Ascending aorta (tissue), 2 donors: ENCODE data around the gene CEP68. TPM values are rescaled to one million over a fixed set of nuclear protein-coding genes. Genes with fewer than 3 reads are reported as not detected.
A peak's percentile ranks its signal among the peaks of the same experiment; 100 is the strongest.
"Not testable (repeated sequence)": the region's sequence is repeated elsewhere in the genome, so short reads cannot be mapped to it uniquely, and the experiment has no call there.

Experiments
- DNase-seq, 2 donors: peaks; one replicate each; pipeline ENCODE4 v3.0.0-alpha.2; 2019; ENCODE audit warnings: low spot score in 2 of 2
- H3K27ac ChIP-seq, 2 donors: fragments of 200-600 bp; sonication (generic); one replicate each; pipeline ENCODE4 v1.5.1; 2016 to 2017; ENCODE audit warnings: mild to moderate bottlenecking in 1 of 2
- H3K27me3 ChIP-seq: fragments of 200-600 bp; sonication (generic); one replicate; pipeline ENCODE4 v1.5.1; 2017
- H3K36me3 ChIP-seq, 2 donors: fragments of 200-600 bp; sonication (generic); one replicate each; pipeline ENCODE4 v1.5.1; 2016
- H3K4me1 ChIP-seq, 2 donors: fragments of 200-600 bp; sonication (generic); one replicate each; pipeline ENCODE4 v1.5.1; 2016 to 2017; ENCODE audit warnings: mild to moderate bottlenecking in 1 of 2
- H3K4me3 ChIP-seq, 2 donors: fragments of 200-600 bp; sonication (generic); one replicate each; pipeline ENCODE4 v1.5.1; 2016 to 2017; ENCODE audit warnings: mild to moderate bottlenecking in 1 of 2
- H3K9me3 ChIP-seq, 2 donors: fragments of 200-600 bp; sonication (generic); one replicate each; pipeline ENCODE4 v1.5.1; 2016
- intact Hi-C: fragments of 100-400 bp; cut with DNase I; formaldehyde crosslinking; loops from one replicate; pipeline ENCODE4 v1.15.1; 2023
- total RNA-seq: library from RNA; depleted of rRNA; stranded (reverse); fragments of >200 nt; gene quantifications from one replicate; pipeline ENCODE4 v1.1.0, GENCODE V29; 2016
- TF ChIP-seq, protein P1 (sequence below), 3 experiments: fragments of 200-600 bp in 2 of 3; fragments of 450-650 bp in 1 of 3; sonication (generic) in 2 of 3; IDR thresholded peaks; one replicate each; pipeline ENCODE4 v1.5.1; 2016 to 2019; ENCODE audit warnings: antibody characterized with exemption in 3 of 3, mild to moderate bottlenecking in 1 of 3, moderate library complexity in 1 of 3

The CEP68 gene
- total RNA-seq, 1 donor from 2014 or later, result 30.8 TPM

DNA sequence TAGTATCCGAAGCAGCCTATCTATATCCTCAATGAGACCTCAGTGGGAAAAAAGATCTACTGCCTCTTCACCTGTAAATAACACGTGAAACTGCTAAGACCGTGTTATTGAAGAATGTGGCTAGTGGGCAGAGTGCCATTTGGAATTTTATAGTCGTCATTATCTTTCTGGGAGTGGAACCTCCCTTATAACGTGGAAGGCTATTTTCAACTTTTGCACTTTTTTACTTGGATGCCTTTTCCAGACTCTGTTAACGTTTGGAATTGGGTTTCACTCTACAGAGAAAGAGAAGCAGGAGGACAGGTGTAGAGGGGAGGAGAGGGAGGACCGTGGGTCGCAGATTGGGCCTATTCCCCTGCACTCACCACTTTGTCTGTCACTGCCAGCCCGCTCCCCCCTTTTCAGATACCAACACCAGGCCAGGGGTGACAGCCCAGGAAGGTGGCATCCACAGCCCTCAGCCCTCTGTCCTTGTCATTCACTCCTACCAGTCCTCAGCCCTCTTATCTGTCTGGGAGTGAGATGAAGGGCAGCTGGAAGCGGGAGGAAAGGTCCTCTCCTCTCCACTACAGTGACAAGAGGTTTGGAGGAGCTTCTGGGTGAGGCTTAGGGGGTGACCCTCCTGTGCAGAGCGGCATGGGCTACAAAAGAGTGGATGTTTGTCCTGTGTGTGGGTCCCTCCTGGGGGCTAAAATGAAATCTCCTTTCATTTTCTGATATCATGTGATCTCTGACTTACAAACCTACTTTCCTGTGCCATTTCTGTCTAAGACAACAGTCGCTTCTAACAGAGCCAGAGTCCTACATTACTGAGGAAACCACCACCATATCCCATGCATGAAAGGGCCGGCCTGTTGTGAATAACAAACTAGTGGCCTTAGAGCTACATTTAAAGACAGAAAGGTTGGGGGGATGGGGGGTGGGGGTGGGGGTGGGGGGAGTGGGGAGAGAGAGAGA, 23.9 kb upstream of the CEP68 start:
- no peak for DNase-seq
- Histone ChIP-seq H3K9me3 (no peaks in the 10 kb centered on the region), H3K27me3 (no peaks in the 10 kb centered on the region), H3K4me1 (peaks cover 0 to 7% of the 10 kb centered on the region in 2 donors), H3K27ac (no peak overlapping the region), H3K36me3 (no peaks in the 10 kb centered on the region), H3K4me3 (no peak overlapping the region)
- intact Hi-C loops, result no loop called here
- TF ChIP-seq, protein P1, sequence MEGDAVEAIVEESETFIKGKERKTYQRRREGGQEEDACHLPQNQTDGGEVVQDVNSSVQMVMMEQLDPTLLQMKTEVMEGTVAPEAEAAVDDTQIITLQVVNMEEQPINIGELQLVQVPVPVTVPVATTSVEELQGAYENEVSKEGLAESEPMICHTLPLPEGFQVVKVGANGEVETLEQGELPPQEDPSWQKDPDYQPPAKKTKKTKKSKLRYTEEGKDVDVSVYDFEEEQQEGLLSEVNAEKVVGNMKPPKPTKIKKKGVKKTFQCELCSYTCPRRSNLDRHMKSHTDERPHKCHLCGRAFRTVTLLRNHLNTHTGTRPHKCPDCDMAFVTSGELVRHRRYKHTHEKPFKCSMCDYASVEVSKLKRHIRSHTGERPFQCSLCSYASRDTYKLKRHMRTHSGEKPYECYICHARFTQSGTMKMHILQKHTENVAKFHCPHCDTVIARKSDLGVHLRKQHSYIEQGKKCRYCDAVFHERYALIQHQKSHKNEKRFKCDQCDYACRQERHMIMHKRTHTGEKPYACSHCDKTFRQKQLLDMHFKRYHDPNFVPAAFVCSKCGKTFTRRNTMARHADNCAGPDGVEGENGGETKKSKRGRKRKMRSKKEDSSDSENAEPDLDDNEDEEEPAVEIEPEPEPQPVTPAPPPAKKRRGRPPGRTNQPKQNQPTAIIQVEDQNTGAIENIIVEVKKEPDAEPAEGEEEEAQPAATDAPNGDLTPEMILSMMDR (IDR thresholded peaks at IDR 0.05), result no peak

DNA sequence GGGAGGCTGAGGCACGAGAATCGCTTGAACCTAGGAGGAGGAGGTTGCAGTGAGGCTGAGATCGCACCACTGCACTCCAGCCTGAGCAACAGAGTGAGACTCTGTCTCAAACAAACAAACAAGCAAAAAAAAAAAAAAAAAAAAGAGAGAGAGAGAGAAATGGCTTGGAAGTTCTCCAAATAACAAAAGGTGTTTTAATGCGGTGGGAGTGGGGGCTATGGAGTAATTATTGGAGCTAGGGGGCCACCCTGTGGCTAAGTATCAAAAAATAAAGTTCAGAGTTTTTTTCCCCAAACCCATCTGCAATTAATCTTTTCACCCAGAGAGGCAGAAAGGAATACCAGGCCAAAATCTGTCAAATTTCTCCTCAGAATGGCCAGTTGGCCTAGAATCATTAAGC, 23.0 kb upstream of the CEP68 start:
- H3K9me3 ChIP-seq, result no peaks in the 10 kb centered on the region
- TF ChIP-seq, protein P1 (IDR thresholded peaks at IDR 0.05), result peak in 1 of 3 experiments; percentile 4
- H3K27ac ChIP-seq, result no peak overlapping the region
- intact Hi-C loops, result no loop called here
- H3K4me1 ChIP-seq, result peaks cover 0 to 7% of the 10 kb centered on the region in 2 donors
- no peaks in the 10 kb centered on the region for H3K36me3 ChIP-seq
- H3K4me3 ChIP-seq, result no peak overlapping the region
- DNase-seq, result no peak
- H3K27me3 ChIP-seq, result no peaks in the 10 kb centered on the region

DNA sequence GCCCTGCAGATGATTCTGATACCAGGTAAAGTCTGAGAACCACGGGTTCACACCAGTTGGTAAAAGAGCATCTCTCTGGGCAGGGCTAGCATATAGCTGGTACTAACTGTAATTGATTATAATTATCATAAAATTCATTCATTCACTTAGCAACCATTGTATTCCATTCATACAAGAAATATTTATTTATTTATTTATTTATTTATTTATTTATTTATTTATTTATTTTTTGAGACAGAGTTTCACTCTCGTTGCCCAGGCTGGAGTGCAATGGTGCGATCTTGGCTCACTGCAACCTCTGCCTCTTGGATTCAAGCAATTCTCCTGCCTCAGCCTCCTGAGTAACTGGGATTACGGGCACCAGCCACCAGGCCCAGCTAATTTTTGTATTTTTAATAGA, 22.5 kb upstream of the CEP68 start:
- DNase-seq, H3K27ac ChIP-seq, intact Hi-C loops, H3K4me3 ChIP-seq, H3K4me1 ChIP-seq, H3K36me3 ChIP-seq, H3K27me3 ChIP-seq, H3K9me3 ChIP-seq: not testable (repeated sequence)

DNA sequence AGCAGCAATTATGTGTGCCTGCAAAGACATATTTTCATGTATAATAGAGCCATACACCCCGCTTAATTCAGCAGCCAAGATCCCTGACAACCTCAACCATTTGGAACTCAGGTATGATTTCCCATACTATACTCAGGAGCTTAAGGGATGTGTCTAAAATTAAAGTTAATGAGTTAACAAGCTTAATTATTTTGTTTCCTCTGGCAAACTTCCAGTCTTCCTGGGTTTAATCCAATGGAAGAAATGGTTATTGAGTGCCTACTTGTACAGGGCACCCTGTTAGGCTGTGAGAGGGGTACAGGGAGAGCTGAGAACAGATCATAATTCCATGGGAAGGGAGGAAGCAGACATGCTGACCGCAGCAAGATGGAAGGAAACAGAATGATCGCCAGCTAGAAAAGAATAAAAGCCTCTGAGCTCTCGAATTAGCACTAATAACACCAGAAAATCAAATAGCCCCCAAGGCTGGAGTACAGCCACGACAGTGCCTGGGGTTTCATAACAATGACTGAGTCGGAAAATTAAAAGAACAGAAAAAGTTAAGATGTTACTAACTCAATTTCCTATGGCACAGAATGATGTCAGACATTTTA, 20.8 kb upstream of the CEP68 start:
- peaks cover 0 to 7% of the 10 kb centered on the region in 2 donors for H3K4me1 ChIP-seq
- DNase-seq, result no peak

DNA sequence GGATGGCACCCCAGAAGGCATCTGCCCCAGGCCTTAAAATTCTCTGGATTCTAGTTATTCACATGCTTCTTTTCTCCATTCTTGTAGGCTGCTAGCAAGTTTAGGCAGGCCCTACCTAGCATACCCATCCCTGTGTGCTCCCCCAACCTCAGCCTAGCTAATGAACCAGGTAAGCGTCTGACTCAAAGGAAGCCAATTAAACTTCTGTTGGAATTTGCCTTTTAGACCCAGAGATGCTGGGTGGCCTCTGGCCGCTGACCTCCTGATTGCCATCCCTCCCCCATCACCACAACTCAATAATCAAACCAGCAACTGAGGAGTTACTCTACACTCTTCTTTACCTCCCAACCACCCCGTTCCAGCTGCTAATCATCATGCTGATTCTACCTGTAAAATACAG, 19.0 kb upstream of the CEP68 start:
- no peak overlapping the region for H3K4me3 ChIP-seq
- H3K27ac ChIP-seq, result no peak overlapping the region
- TF ChIP-seq, protein P1 (IDR thresholded peaks at IDR 0.05), result no peak
- H3K4me1 ChIP-seq, result peaks cover 0 to 3% of the 10 kb centered on the region in 2 donors
- DNase-seq, result no peak
- H3K27me3 ChIP-seq, result no peaks in the 10 kb centered on the region
- intact Hi-C loops, result no loop called here
- no peaks in the 10 kb centered on the region for H3K36me3 ChIP-seq
- no peaks in the 10 kb centered on the region for H3K9me3 ChIP-seq

More for the DNA sequence above, 20.8 kb upstream of the CEP68 start:
- H3K36me3 ChIP-seq, result no peaks in the 10 kb centered on the region
- H3K27ac ChIP-seq, result no peak overlapping the region
- no peaks in the 10 kb centered on the region for H3K27me3 ChIP-seq
- no peaks in the 10 kb centered on the region for H3K9me3 ChIP-seq
- no peak overlapping the region for H3K4me3 ChIP-seq
- intact Hi-C loops, result no loop called here
- TF ChIP-seq, protein P1 (IDR thresholded peaks at IDR 0.05), result no peak

DNA sequence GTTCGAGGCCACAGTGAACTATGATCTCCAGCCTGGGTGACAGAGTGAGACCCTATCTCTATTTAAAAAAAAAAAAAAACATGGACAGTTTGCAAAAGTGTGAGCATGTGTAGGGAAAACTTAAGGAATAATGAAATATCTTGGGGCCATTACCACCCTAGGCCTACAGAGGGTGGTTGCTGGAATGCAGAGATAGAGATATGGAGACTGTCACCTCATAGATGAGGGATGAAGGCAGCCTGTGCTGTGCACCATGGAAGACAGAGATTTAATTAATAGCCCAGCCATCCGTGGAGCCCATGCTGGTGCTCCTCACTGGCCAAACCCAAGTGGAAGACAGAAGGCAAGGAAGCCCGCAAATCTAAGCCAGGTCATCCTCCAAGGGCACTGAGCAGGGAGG, 16.6 kb upstream of the CEP68 start:
- H3K27me3 ChIP-seq, result no peaks in the 10 kb centered on the region
- no peak overlapping the region for H3K27ac ChIP-seq
- no peaks in the 10 kb centered on the region for H3K4me1 ChIP-seq
- intact Hi-C loops, result loop anchor here (1.0 to 5.0 kb wide), 3 partner anchors 47 to 533 kb away; no protein-coding TSS in a partner anchor
- TF ChIP-seq, protein P1 (IDR thresholded peaks at IDR 0.05), result no peak
- H3K9me3 ChIP-seq, result no peaks in the 10 kb centered on the region
- no peak overlapping the region for H3K4me3 ChIP-seq
- no peak for DNase-seq
- no peaks in the 10 kb centered on the region for H3K36me3 ChIP-seq
